IMR-90 (cell line): ENCODE data around the gene ZNF575. TPM values are rescaled to one million over a fixed set of nuclear protein-coding genes. Genes with fewer than 3 reads are reported as not detected.
A peak's percentile ranks its signal among the peaks of the same experiment; 100 is the strongest.

Experiments used
- ATAC-seq: fragments of 200-7000 bp; cut with Tn5 transposase; 2 replicates; pipeline ENCODE4 v1.9.1; 2020; ENCODE audit warnings: low read depth, mild to moderate bottlenecking, moderate library complexity
- BruUV-seq: library from RNA; stranded (reverse); fragments of 400-500 nt; replicated peaks from 2 replicates; lab custom pipeline; 2021; lab: Mats Ljungman, UMichigan
- CTCF ChIA-PET: fragments of 300-600 bp; formaldehyde crosslinking; extraction: SDS; loops from one replicate; lab custom pipeline; 2021; ENCODE audit warnings: antibody characterized with exemption; lab: Yijun Ruan, JAX
- POLR2A ChIA-PET: fragments of 300-600 bp; sonication (Branson Sonifier 250); formaldehyde crosslinking; loops from one replicate; lab custom pipeline; 2022; ENCODE audit warnings: antibody characterized with exemption; ENCODE audit not compliant: unreplicated experiment; lab: Charles Lee
- DNase-seq: peaks from one replicate; pipeline ENCODE4 v3.0.0; 2013
- H2AFZ ChIP-seq: replicated peaks from 2 replicates; pipeline ENCODE3; 2013; ENCODE audit warnings: low read length, mild to moderate bottlenecking; ENCODE audit not compliant: poor library complexity
- H2AK5ac ChIP-seq: 2 replicates; pipeline ENCODE4 v1.6.1; 2013; ENCODE audit warnings: low read depth, low read length, inconsistent platforms
- H2AK9ac ChIP-seq: replicated peaks from 2 replicates; pipeline ENCODE3; 2013; ENCODE audit warnings: mild to moderate bottlenecking, low read depth, low read length, moderate library complexity; ENCODE audit not compliant: poor library complexity
- H2BK120ac ChIP-seq: 2 replicates; pipeline ENCODE4 v1.6.1; 2013; ENCODE audit warnings: low read depth, low read length, inconsistent platforms
- H2BK15ac ChIP-seq: 3 replicates; pipeline ENCODE4 v1.6.1; 2013; ENCODE audit warnings: low read depth, low read length, inconsistent platforms
- H2BK20ac ChIP-seq: 2 replicates; pipeline ENCODE4 v1.6.1; 2013; ENCODE audit warnings: low read depth, mild to moderate bottlenecking, inconsistent platforms, low read length, moderate library complexity
- H2BK5ac ChIP-seq: 2 replicates; pipeline ENCODE4 v1.6.1; 2013; ENCODE audit warnings: mild to moderate bottlenecking, low read depth, low read length, inconsistent platforms; ENCODE audit not compliant: poor library complexity, severe bottlenecking
- H3K14ac ChIP-seq: replicated peaks from 2 replicates; pipeline ENCODE4 v1.6.1; 2013; ENCODE audit warnings: low read depth, low read length, inconsistent platforms
- H3K18ac ChIP-seq: 2 replicates; pipeline ENCODE4 v1.6.1; 2013; ENCODE audit warnings: low read depth, low read length, control low read depth
- H3K23ac ChIP-seq: 2 replicates; pipeline ENCODE4 v1.6.1; 2013; ENCODE audit warnings: low read depth, low read length, inconsistent platforms
- H3K27ac ChIP-seq: 2 replicates; pipeline ENCODE4 v1.5.1; 2013; ENCODE audit warnings: mild to moderate bottlenecking, control low read depth, low read length; ENCODE audit not compliant: insufficient read depth
- H3K27me3 ChIP-seq: 2 replicates; pipeline ENCODE4 v1.6.1; 2013; ENCODE audit warnings: low read length; ENCODE audit not compliant: control insufficient read depth, insufficient read depth
- H3K36me3 ChIP-seq: 2 replicates; pipeline ENCODE4 v1.6.1; 2013; ENCODE audit warnings: low read length, mixed read lengths; ENCODE audit not compliant: control insufficient read depth, insufficient read depth
- H3K4ac ChIP-seq: 2 replicates; pipeline ENCODE4 v1.6.1; 2013; ENCODE audit warnings: low read depth, low read length, inconsistent platforms
- H3K4me1 ChIP-seq: 2 replicates; pipeline ENCODE4 v1.6.1; 2013; ENCODE audit warnings: low read length, mixed read lengths; ENCODE audit not compliant: control insufficient read depth, insufficient read depth
- H3K4me2 ChIP-seq: 2 replicates; pipeline ENCODE4 v1.6.1; 2013; ENCODE audit warnings: low read depth, mild to moderate bottlenecking, control low read depth, low read length, moderate library complexity
- H3K4me3 ChIP-seq: 2 replicates; pipeline ENCODE4 v1.5.1; 2013; ENCODE audit warnings: low read depth, mild to moderate bottlenecking, control low read depth, low read length, moderate library complexity; ENCODE audit not compliant: insufficient read depth
- H3K56ac ChIP-seq: 2 replicates; pipeline ENCODE4 v1.6.1; 2013; ENCODE audit warnings: low read length, inconsistent platforms; ENCODE audit not compliant: insufficient read depth; ENCODE audit errors: extremely low read depth
- H3K79me1 ChIP-seq, 2 experiments: 2 replicates each; pipeline ENCODE4 v1.6.1; 2013; ENCODE audit warnings: low read length in 2 of 2, inconsistent platforms in 1 of 2, low read depth in 1 of 2
- H3K9ac ChIP-seq: 2 replicates; pipeline ENCODE4 v1.6.1; 2013; ENCODE audit warnings: low read depth, low read length, control low read depth
- H3K9me1 ChIP-seq: 2 replicates; pipeline ENCODE4 v1.6.1; 2013; ENCODE audit warnings: low read length, inconsistent platforms; ENCODE audit not compliant: insufficient read depth
- H3K9me3 ChIP-seq: 2 replicates; pipeline ENCODE4 v1.6.1; 2013; ENCODE audit warnings: low read length; ENCODE audit not compliant: control insufficient read depth, insufficient read depth
- H4K20me1 ChIP-seq: 2 replicates; pipeline ENCODE4 v1.6.1; 2013; ENCODE audit warnings: low read length, inconsistent platforms; ENCODE audit not compliant: insufficient read depth
- H4K5ac ChIP-seq: 2 replicates; pipeline ENCODE4 v1.6.1; 2013; ENCODE audit warnings: mild to moderate bottlenecking, low read depth, low read length, control low read depth
- H4K8ac ChIP-seq, 2 experiments: 2 replicates each; pipeline ENCODE4 v1.6.1; 2013; ENCODE audit warnings: low read depth in 2 of 2, low read length in 2 of 2, control low read depth in 1 of 2, inconsistent platforms in 1 of 2
- H4K91ac ChIP-seq: 2 replicates; pipeline ENCODE4 v1.6.1; 2013; ENCODE audit warnings: low read depth, low read length, inconsistent platforms; ENCODE audit not compliant: insufficient read depth
- BHLHE40 ChIP-seq: fragments of 150-350 bp; IDR thresholded peaks from 2 replicates; pipeline ENCODE4 v1.6.1; 2016; ENCODE audit warnings: mild to moderate bottlenecking, low read depth, low read length
- CEBPB ChIP-seq: IDR thresholded peaks from 2 replicates; pipeline ENCODE4 v1.6.1; 2012; ENCODE audit warnings: low read depth, low read length, improper control_type of control experiment
- CHD1 ChIP-seq: IDR thresholded peaks from 2 replicates; pipeline ENCODE4 v1.6.1; 2012; ENCODE audit warnings: low read depth, low read length, improper control_type of control experiment
- ELK1 ChIP-seq: fragments of 150-350 bp; IDR thresholded peaks from 2 replicates; pipeline ENCODE4 v1.6.1; 2016; ENCODE audit warnings: low read depth, mild to moderate bottlenecking, low read length, moderate library complexity, borderline replicate concordance
- FOS ChIP-seq: fragments of 150-350 bp; IDR thresholded peaks from 2 replicates; pipeline ENCODE4 v1.6.1; 2016; ENCODE audit warnings: low read depth, low read length
- MAFK ChIP-seq: IDR thresholded peaks from 2 replicates; pipeline ENCODE4 v1.6.1; 2012; ENCODE audit warnings: low read depth, low read length, improper control_type of control experiment
- MAZ ChIP-seq: IDR thresholded peaks from 2 replicates; pipeline ENCODE4 v1.6.1; 2012; ENCODE audit warnings: low read depth, mild to moderate bottlenecking, low read length, improper control_type of control experiment, moderate library complexity, borderline replicate concordance
- MXI1 ChIP-seq: IDR thresholded peaks from 2 replicates; pipeline ENCODE4 v1.6.1; 2012; ENCODE audit warnings: low read depth, mild to moderate bottlenecking, low read length, moderate library complexity, borderline replicate concordance
- NFE2L2 ChIP-seq: fragments of 150-350 bp; IDR thresholded peaks from 2 replicates; pipeline ENCODE4 v1.6.1; 2016; ENCODE audit warnings: low read depth, mild to moderate bottlenecking, low read length
- POLR2A ChIP-seq: IDR thresholded peaks from 2 replicates; pipeline ENCODE4 v1.6.1; 2012; ENCODE audit warnings: mild to moderate bottlenecking, low read depth, low read length
- RAD21 ChIP-seq: IDR thresholded peaks from 2 replicates; pipeline ENCODE4 v1.6.1; 2012; ENCODE audit warnings: low read length, improper control_type of control experiment
- RCOR1 ChIP-seq: IDR thresholded peaks from 2 replicates; pipeline ENCODE4 v1.6.1; 2012; ENCODE audit warnings: mild to moderate bottlenecking, low read length, improper control_type of control experiment; ENCODE audit not compliant: insufficient replicate concordance
- RFX5 ChIP-seq: IDR thresholded peaks from 2 replicates; pipeline ENCODE4 v1.8.0; 2012; ENCODE audit warnings: low read depth, mild to moderate bottlenecking, low read length, moderate library complexity
- SMC3 ChIP-seq: fragments of 150-350 bp; IDR thresholded peaks from 2 replicates; pipeline ENCODE4 v1.6.1; 2016; ENCODE audit warnings: low read depth, mild to moderate bottlenecking, antibody characterized with exemption, low read length, moderate library complexity
- USF2 ChIP-seq: fragments of 150-350 bp; IDR thresholded peaks from 2 replicates; pipeline ENCODE4 v1.6.1; 2017; ENCODE audit warnings: mild to moderate bottlenecking, antibody characterized with exemption, low read length, low read depth
- WGBS, 2 experiments: methylation state at CpG; one replicate each; pipeline versions ENCODE4 v1.1.5 to v1.1.7; 2013; ENCODE audit warnings: missing lambda C conversion rate in 2 of 2; ENCODE audit not compliant: insufficient read length in 1 of 2; ENCODE audit errors: extremely low coverage in 2 of 2; 5-methylcytosine and 5-hydroxymethylcytosine counted together
- dilution Hi-C: fragments of 300-500 bp; cut with HindIII; formaldehyde crosslinking; loops from one replicate; pipeline ENCODE4 v1.14.3; 2018; ENCODE audit warnings: low sequenced_read_pairs; ENCODE audit not compliant: unreplicated experiment
- in situ Hi-C: fragments of 300-500 bp; cut with MboI; formaldehyde crosslinking; loops from 3 replicates; pipeline ENCODE4 v1.14.3; 2019; ENCODE audit warnings: low sequenced_read_pairs, inconsistent platforms, mixed read lengths
- intact Hi-C: fragments of 100-400 bp; cut with micrococcal nuclease; formaldehyde crosslinking; loops from 2 replicates; pipeline ENCODE4 v1.10.0; 2022
- polyA plus RNA-seq, 3 experiments: library from polyadenylated mRNA; depleted of rRNA; stranded (reverse); fragments of >200 nt; gene quantifications; 2 replicates each; pipeline ENCODE4 v1.2.3, GENCODE V29; 2012; ENCODE audit warnings: low replicate concordance in 1 of 3
- total RNA-seq: library from RNA; depleted of rRNA; stranded (reverse); fragments of >200 nt; gene quantifications from 2 replicates; pipeline ENCODE4 v1.2.3, GENCODE V29; 2012

Gene ZNF575
- total and polyA plus RNA-seq, 2 of the 4 experiments (the other 2 are of a cell fraction): 0.77 TPM; not detected in 1

GRCh38 chr19:43575156-43575950, 42.4 kb downstream of the ZNF575 start, which contains the start of the genes PINLYP and XRCC1:
Gene PINLYP (plus strand): TSS chr19:43575801. CDS start chr19:43577192, 1,391 bp downstream.
Gene XRCC1 (minus strand): TSS chr19:43575527. CDS start chr19:43575458, 69 bp downstream.
- H2AFZ ChIP-seq: peak within 1 kb of the TSS; percentile 98
- H4K5ac ChIP-seq: peak within 1 kb of the TSS; percentile 71
- 0 out of 2 replicates have a peak, but pooled peaks cover 1% of the 10 kb centered on the region for H3K36me3 ChIP-seq
- H2BK20ac ChIP-seq: no peak within 1 kb of the TSS
- in situ Hi-C loops: no loop called here
- H4K8ac ChIP-seq: peak within 1 kb of the TSS; percentile 78 to 92
- ChIA-PET CTCF (interaction anchor here (1.0 kb wide), 1 partner anchor 20 kb away, joined by 3 read pairs; no protein-coding TSS in a partner anchor), POLR2A (no interaction called here)
- peaks cover 24 to 46% of the 10 kb centered on the region in 2 experiments for H3K79me1 ChIP-seq
- H3K27me3 ChIP-seq: no peaks in the 10 kb centered on the region
- 0% methylated on average over 6 of the region's 51 CpGs; no CpG with 5 or more reads in 1 of the 2 experiments for WGBS, 2 experiments
- H3K27ac ChIP-seq: peak within 1 kb of the TSS; percentile 90
- H3K9me3 ChIP-seq: no peaks in the 10 kb centered on the region
- H3K4me3 ChIP-seq: peak within 1 kb of the TSS; percentile 71
- H3K23ac ChIP-seq: peak within 1 kb of the TSS; percentile 66
- H3K9me1 ChIP-seq: peaks cover 3% of the 10 kb centered on the region; the same call in 1 of the 2 replicates
- H2BK15ac ChIP-seq: no peak within 1 kb of the TSS; the same call in 2 of the 3 replicates
- DNase-seq (peak; percentile 98), ATAC-seq (peak; percentile 99)
- peak within 1 kb of the TSS; percentile 94 for H2AK9ac ChIP-seq
- H3K4me1 ChIP-seq: peaks cover 5% of the 10 kb centered on the region
- peak within 1 kb of the TSS; percentile 16; the same call in 1 of the 2 replicates for H3K18ac ChIP-seq
- peak within 1 kb of the TSS; percentile 96 for H3K9ac ChIP-seq
- no TSS peak for BruUV-seq
- no peaks in the 10 kb centered on the region for H4K20me1 ChIP-seq
- H3K56ac ChIP-seq: peak within 1 kb of the TSS; percentile 74
- H2BK5ac ChIP-seq: peak within 1 kb of the TSS; percentile 82
- dilution Hi-C loops: no loop called here
- peak within 1 kb of the TSS; percentile 95 for H3K14ac ChIP-seq
- H3K4me2 ChIP-seq: peak within 1 kb of the TSS; percentile 71
- peak within 1 kb of the TSS; percentile 88 for H2AK5ac ChIP-seq
- intact Hi-C loops: loop anchor here (1.0 kb wide), 1 partner anchor 21 kb away; the partner anchor contains the start of genes IRGQ and ZNF576
- peak within 1 kb of the TSS; percentile 57; the same call in 1 of the 2 replicates for H2BK120ac ChIP-seq
- peak within 1 kb of the TSS; percentile 96 for H3K4ac ChIP-seq
- H4K91ac ChIP-seq: peak within 1 kb of the TSS; percentile 91
- TF ChIP-seq RAD21 (no peak), USF2 (no peak), FOS (no peak), SMC3 (no peak), CHD1 (0 out of 2 replicates have a peak, but pooled peaks have one; percentile 58), MAZ (peak; percentile 81), BHLHE40 (no peak), MXI1 (peak; percentile 71; the same call in 1 of the 2 replicates), ELK1 (no peak), MAFK (no peak), RFX5 (peak; percentile 90), POLR2A (peak; percentile 58; the same call in 1 of the 2 replicates), CEBPB (no peak), RCOR1 (no peak), NFE2L2 (no peak)
